ENCODE data around the gene KCNJ14.
A peak's percentile ranks its signal among the peaks of the same experiment; 100 is the strongest.

KCNJ14 gene

GRCh38 chr19:48476176-48476575 lies 20.8 kb downstream of the KCNJ14 start:
- TF ChIP-seq, protein P1, sequence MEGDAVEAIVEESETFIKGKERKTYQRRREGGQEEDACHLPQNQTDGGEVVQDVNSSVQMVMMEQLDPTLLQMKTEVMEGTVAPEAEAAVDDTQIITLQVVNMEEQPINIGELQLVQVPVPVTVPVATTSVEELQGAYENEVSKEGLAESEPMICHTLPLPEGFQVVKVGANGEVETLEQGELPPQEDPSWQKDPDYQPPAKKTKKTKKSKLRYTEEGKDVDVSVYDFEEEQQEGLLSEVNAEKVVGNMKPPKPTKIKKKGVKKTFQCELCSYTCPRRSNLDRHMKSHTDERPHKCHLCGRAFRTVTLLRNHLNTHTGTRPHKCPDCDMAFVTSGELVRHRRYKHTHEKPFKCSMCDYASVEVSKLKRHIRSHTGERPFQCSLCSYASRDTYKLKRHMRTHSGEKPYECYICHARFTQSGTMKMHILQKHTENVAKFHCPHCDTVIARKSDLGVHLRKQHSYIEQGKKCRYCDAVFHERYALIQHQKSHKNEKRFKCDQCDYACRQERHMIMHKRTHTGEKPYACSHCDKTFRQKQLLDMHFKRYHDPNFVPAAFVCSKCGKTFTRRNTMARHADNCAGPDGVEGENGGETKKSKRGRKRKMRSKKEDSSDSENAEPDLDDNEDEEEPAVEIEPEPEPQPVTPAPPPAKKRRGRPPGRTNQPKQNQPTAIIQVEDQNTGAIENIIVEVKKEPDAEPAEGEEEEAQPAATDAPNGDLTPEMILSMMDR (IDR thresholded peaks at IDR 0.05; ENCODE audit: low read length, missing control alignments), result no peak
- H3K4me3 ChIP-seq (replicated peaks; ENCODE audit: low read depth, low read length), result no peak overlapping the region
- DNase-seq (ENCODE audit: low read depth), result no peak

DNA sequence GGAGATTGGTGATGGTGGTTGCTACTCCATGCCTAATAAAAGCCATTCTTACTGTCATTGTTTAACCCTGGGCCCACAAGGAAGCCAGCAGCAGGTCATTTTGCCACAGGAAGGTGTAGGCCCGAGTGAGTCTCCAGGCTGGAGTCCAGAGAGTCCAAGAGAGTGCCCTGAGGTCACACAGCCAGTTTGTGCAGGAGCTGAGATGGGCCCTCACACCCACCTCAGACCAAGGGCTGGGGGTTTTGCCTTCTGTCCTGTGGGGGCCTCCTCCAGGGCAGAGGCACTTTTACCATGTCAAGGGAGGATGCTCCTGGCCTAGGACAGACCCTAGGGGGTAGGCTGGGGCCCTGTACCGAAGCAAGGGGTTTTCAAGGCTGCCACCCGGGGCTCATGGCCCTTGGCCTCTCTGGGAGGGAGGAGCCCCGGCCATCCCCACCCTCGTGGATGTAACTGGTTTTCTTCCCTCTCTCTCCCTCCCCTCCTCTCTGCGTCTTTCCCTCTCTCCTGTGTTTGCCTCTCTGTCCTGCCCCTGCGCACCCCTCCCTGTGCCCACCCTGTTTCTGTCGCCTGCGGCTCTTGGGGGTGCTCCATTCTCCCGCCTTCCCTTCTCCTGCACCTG lies 21.8 kb downstream of the KCNJ14 start:
- TF ChIP-seq, protein P1 (IDR thresholded peaks at IDR 0.05; ENCODE audit: low read length, missing control alignments), result no peak
- no peak for DNase-seq (ENCODE audit: low read depth)
- no peak overlapping the region for H3K4me3 ChIP-seq (replicated peaks; ENCODE audit: low read depth, low read length)

GRCh38 chr19:48477698-48478338 lies 22.4 kb downstream of the KCNJ14 start:
- DNase-seq (ENCODE audit: low read depth), result no peak
- H3K4me3 ChIP-seq (replicated peaks; ENCODE audit: low read depth, low read length), result no peak overlapping the region
- TF ChIP-seq, protein P1 (IDR thresholded peaks at IDR 0.05; ENCODE audit: low read length, missing control alignments), result no peak

GRCh38 chr19:48478339-48479256 lies 23.2 kb downstream of the KCNJ14 start:
- TF ChIP-seq, protein P1 (IDR thresholded peaks at IDR 0.05; ENCODE audit: low read length, missing control alignments), result no peak
- DNase-seq (ENCODE audit: low read depth), result no peak
- no peak overlapping the region for H3K4me3 ChIP-seq (replicated peaks; ENCODE audit: low read depth, low read length)

- H3K4me3 ChIP-seq (replicated peaks; ENCODE audit: low read depth, low read length), result no peak overlapping the region
- DNase-seq (ENCODE audit: low read depth), result no peak
- TF ChIP-seq, protein P1 (IDR thresholded peaks at IDR 0.05; ENCODE audit: low read length, missing control alignments), result no peak
Observed at GRCh38 chr19:48479686-48480085, 24.3 kb downstream of the KCNJ14 start.

- TF ChIP-seq, protein P1 (IDR thresholded peaks at IDR 0.05; ENCODE audit: low read length, missing control alignments), result no peak
- H3K4me3 ChIP-seq (replicated peaks; ENCODE audit: low read depth, low read length), result peak overlapping the region; percentile 12
- DNase-seq (ENCODE audit: low read depth), result no peak
Observed at GRCh38 chr19:48480183-48480557, 24.8 kb downstream of the KCNJ14 start.

Data from fibroblast of pulmonary artery (primary cell).